NCI-H2196 treated with DMSO at 0.1 percent for 48 hours (cell line): ENCODE measurements around the gene HACD3.

Experiments
- DNase-seq: peaks from one replicate; lab custom pipeline; 2025; ENCODE audit not compliant: unreplicated experiment; lab: John Stamatoyannopoulos, UW

The HACD3 gene

GRCh38 chr15:65530318-65531111 is at the start of gene HACD3:
HACD3 (plus strand) TSS chr15:65530463; CDS start chr15:65530632, 169 bp downstream.
- DNase-seq = peak; percentile 38

- DNase-seq = no peak
Observed at GRCh38 chr15:65484876-65485275, 45.4 kb upstream of the HACD3 start.

GRCh38 chr15:65494076-65494475 is 36.2 kb upstream of the HACD3 start:
- DNase-seq = no peak

GRCh38 chr15:65509321-65509720 is 20.9 kb upstream of the HACD3 start:
- no peak for DNase-seq

GRCh38 chr15:65512189-65512588 is 18.1 kb upstream of the HACD3 start:
- no peak for DNase-seq

- no peak for DNase-seq
Observed at GRCh38 chr15:65512807-65513416, 17.4 kb upstream of the HACD3 start.

GRCh38 chr15:65516997-65517865 is 13.0 kb upstream of the HACD3 start, which contains the start of gene DPP8:
DPP8 (minus strand) TSS chr15:65517689; CDS start chr15:65512553, 5,136 bp downstream.
- DNase-seq = peak; percentile 51

GRCh38 chr15:65517866-65518207 is 12.4 kb upstream of the HACD3 start:
- DNase-seq = no peak

GRCh38 chr15:65518633-65519285 is 11.5 kb upstream of the HACD3 start:
- DNase-seq = no peak

GRCh38 chr15:65521350-65521749 is 8.9 kb upstream of the HACD3 start:
- DNase-seq = no peak

- no peak for DNase-seq
Observed at GRCh38 chr15:65524226-65524625, 6.0 kb upstream of the HACD3 start.

GRCh38 chr15:65525622-65526021 is 4.6 kb upstream of the HACD3 start:
- DNase-seq = no peak

- no peak for DNase-seq
Observed at GRCh38 chr15:65528461-65529060, 1.7 kb upstream of the HACD3 start.

GRCh38 chr15:65529762-65530317 is 423 bp upstream of the HACD3 start:
- no peak for DNase-seq

- no peak for DNase-seq
Observed at GRCh38 chr15:65532738-65533051, 2.4 kb downstream of the HACD3 start.

GRCh38 chr15:65533057-65533756 is 2.9 kb downstream of the HACD3 start:
- no peak for DNase-seq

GRCh38 chr15:65535192-65535591 is 4.9 kb downstream of the HACD3 start:
- DNase-seq = no peak

- DNase-seq = no peak
Observed at GRCh38 chr15:65540314-65540713, 10.1 kb downstream of the HACD3 start.

- DNase-seq = no peak
Observed at GRCh38 chr15:65541231-65541820, 11.1 kb downstream of the HACD3 start.

GRCh38 chr15:65547841-65548240 is 17.6 kb downstream of the HACD3 start:
- DNase-seq = no peak
